Measurements from ENCODE around the gene GPATCH1.
"Not testable (repeated sequence)": the region's sequence is repeated elsewhere in the genome, so short reads cannot be mapped to it uniquely, and the experiment has no call there.

The GPATCH1 gene

DNA sequence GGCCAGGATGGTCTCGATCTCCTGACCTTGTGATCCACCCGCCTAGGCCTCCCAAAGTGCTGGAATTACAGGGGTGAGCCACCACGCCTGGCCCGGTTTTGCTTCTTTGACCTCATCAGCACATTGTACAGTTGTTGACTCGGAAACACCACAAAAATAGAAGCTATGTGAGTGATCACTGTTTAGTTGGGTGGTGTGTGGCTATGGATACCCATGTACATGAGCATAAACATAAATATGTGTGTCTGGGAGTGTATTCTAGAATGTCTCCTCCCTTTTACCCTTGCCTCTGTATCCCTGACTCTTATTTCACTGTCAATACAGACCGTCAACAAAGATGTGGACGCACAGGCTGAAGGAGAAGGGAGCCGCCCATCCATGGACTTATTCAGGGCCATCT, 36.5 kb downstream of the GPATCH1 start:
- no peak for DNase-seq

DNA sequence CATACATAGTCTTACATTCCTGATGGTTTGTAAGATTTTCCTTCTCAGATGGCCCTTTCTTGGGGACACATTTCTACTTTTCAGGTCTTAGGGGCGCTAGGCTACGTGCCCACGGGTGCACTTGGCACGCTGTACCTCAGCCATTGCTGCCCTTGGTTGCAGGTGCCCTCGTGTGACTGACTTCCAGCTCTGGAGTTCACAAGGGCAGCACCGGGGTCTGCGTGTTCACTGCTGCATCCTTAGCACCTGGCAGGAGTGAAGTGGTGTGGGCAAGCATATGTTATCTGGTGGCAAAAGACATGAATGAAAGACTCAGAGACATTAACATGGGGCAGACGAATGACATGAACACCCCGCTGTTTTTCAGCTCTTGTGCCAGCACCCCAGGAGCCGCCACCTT, 37.7 kb downstream of the GPATCH1 start:
- DNase-seq = no peak

DNA sequence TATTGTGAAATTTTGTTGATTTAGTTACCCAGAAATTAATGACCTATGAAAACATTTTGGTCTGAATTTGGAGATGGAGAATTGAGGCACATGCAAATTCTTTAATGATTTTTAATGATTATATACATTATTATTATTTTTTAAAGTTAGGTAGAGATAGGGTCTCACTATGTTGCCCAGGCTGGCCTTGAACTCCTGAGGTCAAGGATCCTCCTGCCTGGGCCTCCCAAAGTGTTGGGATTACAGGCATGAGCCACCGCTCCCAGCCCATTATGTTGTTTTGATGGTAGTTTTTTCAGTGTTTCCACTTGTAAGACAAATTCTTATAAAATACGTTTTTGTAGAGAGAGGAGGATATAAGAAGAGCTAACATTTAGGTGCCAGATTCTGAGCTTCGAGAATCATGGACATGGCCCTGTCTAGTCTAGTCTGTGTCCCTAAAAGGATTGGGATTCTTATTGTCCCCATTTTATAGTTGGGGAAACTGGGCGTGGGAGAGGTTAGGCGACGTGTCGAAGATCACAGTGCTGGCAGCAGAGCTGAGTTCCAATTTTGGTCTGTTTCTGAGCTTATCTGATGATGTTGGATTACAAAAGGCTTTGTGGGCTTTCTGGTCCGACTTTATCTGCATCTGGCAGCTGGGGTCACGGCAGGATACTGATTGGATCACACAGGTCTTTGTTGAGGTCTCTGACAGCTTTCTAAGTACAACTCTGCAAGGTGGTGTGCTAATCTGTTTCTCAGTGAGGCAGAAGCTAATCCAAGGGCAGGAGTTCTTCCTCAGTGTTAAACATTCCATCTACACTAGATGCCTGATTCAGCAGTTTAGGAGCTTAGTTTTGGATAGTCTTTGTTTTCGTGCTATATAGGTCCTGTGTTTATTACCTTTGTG, 43.5 kb downstream of the GPATCH1 start:
- DNase-seq = no peak

DNA sequence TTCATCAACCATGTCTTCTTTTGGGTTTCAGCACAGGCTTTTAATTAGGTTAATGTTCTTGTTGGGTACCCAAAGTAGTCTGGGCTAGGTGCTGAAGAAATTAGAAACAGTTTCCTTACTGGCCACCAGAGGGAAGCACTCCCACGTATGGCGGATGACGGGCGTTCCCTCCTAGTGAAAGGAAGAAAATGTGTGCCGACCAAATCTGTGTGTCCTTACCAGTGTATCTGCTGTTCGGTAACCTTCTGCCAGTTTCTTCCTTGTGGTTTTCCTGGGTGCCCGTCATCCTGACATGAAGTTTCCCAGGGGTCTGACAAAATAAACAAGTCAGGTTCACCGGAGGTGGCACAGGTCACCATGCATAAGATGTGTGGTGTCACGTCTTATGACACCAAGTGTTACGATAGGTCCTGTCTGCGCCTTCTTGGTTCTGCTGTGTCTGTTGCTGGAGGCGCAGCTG, 45.0 kb downstream of the GPATCH1 start:
- DNase-seq = peak; percentile 54

DNA sequence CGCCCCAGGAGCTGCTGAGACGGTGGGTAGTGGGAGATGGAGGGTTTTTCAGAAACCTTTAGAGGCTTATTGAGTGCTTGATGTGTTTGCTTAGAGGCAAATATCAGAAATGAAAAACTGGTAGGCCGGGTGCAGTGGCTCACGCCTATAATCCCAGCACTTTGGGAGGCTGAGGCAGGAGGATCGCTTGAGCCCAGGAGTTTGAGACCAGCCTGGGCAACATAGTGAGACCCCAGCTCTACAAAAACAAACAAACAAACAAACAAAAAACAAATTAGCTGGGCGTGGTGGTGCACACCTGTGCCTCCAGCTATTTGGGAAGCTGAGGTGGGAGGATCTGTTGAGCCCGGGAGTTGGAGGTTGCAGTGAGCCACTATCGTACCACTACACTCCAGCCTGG, 45.7 kb downstream of the GPATCH1 start:
- DNase-seq = not testable (repeated sequence)

DNA sequence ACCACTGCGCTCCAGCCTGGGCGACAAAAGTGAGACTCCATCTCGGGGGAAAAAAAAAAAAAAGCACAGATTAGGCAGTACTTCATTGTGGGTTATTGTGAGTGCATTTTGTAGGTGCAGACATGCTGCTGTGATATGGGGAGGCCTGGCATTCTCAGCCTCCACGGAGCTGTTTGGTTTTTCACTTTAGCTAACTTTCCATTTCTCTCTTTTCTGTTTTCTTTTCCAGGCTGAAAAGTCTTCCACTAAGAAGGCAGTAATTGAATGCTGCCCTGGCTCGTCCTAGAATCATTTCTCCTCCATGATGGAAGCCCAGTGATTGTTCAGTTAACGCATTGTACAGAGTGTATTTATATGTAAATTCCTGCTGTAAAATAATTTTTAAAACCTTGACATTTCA, 48.9 kb downstream of the GPATCH1 start:
- DNase-seq = no peak

DNA sequence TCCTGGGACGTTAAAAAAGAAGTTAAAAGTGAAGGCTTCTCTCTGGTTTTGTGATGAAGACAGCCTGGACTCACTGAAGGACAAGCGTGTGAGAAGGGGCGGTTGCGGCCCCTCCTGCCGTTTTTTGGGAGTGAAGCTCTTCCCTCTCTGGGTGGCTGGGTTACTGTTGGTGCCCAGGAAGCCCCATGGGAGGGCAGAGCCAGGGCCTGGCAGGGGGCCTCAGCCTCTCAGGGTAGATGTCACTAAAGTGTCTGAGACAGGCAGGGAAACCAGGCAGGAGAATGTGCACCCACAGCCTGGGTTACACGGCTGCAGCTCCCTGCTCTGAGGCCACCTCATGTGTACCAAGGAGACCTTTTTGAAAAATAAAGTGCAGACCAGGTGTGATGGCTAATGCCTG, 49.5 kb downstream of the GPATCH1 start:
- no peak for DNase-seq

DNA sequence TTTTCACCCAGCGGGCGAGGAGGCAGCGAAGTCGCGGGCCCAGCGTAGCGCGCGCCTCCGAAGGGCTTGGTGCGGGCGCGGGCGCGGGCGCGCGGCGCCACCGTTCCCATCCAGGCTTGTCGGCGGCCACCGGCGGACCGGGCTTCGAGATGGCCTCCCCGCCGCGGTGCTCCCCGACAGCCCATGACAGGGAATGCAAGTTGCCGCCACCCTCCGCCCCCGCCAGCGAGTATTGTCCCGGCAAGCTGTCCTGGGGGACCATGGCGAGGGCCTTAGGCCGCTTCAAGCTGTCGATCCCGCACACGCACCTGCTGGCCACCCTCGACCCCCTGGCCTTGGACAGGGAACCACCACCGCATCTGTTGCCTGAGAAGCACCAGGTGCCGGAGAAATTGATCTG, 51.0 kb downstream of the GPATCH1 start, which contains the start of gene WDR88:
Gene WDR88 (plus strand): TSS at position 94 of the 400 bp plus-strand sequence. CDS start 56 bp downstream, at position 150.
- DNase-seq = no peak

DNA sequence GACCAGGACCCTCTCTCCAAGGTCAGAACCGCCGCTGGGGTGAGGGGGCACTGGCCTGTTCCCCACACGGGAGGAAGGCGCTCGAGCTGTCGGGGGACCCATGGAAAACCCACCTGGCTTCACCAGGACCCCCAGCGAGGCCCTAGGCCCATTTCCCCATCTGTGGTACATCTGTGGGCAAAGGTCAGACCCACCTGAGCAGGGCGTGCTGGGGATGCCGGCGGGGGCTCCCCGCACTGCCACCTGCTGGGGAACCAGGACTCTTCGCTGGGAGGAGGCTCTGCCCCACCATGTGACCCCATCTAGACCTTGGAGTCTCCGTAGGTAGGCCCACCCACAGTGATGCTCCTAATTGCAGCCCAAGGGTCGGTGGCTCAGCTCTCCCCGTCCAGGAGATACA, 51.4 kb downstream of the GPATCH1 start:
- DNase-seq = no peak

DNA sequence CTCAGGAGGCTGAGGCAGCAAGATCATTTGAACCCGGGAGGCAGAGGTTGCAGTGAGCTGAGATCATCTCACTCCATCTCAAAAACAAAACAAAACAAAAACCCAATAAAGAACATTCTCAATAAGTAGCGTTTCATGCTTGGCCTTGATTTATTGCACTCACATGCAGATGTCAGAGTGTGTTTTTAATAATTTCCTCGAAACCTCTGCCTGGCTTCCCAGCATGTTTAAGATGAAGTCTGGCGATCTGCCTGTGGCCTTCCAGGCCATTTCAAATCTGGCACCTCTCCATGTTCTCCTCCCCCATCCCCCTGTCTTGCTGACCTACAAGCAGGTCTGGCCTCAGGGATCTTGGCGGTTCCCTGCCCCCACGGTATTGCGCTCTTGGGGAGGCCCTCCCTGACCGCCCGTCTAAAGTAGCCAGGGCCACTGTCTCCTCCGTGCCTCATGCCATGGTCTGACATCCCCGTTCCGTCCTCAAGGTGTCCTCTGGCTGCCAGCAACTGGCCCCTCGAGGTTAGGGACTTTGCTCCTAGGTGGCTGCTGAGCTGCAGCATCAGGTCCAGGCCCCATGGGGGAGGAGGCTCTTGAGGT, 52.6 kb downstream of the GPATCH1 start:
- DNase-seq = no peak

DNA sequence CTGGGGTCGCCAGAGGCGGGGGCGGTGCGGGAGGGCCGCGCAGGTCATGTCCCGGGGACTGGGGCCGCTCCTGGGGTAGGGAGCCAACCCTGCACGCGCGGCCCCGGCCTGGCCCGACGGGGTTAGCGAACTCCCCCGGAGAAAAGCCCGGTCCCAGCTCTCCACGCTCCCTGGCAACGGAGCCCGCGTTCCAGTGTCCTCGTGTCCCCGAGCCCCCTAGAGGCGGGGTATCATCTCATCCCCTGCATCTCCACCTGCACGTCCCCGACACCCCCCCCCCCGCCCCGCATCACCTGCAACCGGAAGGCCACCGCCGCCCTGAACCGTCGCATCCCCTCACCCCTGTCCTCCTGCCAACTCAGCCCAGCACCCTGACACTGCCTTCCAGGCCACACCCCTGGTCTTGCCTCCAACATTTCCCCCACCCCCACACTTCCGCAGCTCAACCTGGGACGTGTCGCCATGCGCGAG, 53.6 kb downstream of the GPATCH1 start:
- no peak for DNase-seq

DNA sequence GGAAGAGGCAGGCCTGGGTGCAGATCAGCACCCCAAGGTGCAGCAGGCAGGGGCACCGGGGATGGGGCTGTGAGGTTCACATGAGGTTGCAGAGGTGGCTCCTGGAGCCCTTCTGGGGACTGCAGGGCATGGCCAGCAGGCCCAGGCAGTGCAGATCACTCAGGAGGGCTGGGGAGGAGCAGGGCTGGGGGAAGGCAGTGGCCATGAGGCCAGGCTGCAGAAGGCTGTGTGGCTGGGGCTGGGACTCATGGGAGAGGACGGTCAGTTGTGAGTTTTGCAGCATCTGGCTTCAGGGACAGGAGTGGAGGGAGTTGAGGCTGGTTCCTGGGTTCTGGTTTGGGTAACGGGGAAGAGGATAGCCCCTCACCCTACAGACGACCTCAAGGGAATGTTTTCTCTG, 58.2 kb downstream of the GPATCH1 start:
- DNase-seq = no peak

DNA sequence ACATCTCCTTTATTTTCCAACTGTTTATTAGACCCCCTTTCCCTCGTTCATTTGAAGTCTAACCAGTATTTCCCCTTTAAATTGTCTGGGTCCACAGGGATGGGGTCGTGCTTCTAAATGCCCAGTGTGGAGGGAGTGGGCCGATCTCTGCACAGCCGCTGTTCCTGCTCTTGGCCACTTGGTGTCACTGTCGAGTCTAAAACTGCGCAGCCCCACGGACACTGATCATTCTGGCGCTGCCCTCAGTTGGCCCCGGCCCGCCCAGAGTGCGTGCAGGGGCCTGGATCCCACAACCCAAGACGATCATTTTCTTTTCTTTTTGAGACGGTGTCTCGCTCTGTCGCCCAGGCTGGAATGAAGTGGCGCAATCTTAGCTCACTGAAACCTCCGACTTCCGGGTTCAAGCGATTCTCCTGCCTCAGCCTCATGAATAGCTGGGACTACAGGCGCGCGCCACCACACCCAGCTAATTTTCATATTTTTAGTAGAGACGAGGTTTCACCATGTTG, 63.0 kb downstream of the GPATCH1 start:
- peak; percentile 72 for DNase-seq

DNA sequence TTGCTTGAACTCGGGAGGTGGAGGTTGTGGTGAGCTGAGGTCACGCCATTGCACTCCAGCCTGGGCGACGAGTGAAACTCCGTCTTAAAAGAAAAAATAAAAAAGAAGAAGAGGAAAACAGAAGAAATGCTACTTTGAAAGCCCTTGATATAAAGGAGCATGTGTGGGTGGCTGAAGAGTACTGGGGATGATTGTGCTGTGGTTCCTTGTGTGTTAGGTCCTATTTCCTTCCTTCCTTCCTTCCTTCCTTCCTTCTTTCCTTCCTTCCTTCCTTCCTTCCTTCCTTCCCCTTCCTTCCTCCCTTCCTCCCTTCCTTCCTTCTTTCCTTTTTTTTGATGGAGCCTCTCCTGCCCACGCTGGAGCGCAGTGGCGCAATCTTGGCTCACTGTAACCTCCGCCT, 65.2 kb downstream of the GPATCH1 start:
- no peak for DNase-seq

DNA sequence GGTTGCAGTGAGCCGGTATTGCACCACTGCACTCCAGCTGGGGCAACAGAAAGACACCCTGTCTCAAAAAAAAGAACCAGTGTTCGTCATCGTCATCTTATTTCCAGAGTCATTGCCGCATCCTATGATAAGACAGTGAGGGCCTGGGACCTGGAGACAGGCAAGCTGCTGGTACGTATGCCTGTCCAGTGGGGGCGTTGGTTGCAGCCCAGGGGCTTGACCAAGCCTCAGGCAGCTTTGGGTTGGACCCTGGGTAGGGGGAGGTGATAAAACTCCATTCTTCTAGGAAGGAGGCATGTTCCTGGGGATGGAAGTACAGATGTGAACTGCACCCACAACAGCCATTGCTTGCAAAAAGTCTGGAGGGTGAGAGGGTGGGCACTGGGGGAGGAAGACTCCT, 66.6 kb downstream of the GPATCH1 start:
- DNase-seq = no peak

DNA sequence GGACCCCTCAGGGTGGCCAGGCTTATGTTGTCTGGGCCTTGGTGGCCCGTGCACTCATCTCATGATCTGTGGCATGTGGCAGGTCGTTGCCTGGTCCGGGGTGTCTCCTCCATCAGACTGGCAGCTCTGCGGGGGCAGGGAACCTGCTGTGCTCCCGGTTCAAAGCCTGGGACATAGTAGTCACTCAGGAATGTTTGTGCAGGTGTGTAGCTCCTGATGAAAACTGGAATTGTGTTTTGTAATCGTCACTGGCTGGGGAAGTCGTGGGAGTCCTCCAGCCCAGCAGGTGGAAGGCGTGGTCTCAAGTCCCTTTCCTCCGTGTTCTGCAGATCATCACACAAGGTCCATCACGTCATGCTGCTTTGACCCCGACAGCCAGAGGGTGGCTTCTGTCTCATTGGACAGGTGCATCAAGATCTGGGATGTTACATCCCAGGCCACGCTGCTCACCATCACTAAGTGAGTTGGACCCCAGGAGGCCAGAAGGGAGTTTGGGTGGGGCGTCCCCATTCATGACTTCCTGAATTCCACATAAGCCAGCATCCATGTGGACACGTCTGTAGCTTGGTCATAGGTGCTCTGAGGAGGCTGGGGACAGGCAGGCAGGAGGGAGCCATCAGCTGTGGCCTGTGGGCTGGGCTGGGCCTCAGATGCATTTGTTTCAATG, 70.0 kb downstream of the GPATCH1 start:
- no peak for DNase-seq

DNA sequence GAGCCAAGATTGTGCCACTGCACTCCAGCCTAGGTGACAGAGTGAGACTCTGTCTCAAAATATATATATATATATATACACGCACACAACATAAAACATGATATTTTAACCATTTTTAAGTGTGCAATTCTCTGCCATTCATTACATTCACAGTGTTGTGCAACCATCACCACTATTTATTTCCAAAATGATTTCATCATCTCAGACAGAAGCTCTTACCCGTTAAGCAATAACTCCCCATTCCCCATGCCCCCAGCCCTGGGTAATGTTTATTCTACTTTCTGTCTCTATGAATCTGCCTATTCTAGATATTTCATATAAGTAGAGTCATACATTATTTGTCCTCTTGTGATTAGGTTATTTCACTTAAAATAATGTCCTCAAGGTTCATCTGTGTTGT, 71.2 kb downstream of the GPATCH1 start:
- DNase-seq = no peak

DNA sequence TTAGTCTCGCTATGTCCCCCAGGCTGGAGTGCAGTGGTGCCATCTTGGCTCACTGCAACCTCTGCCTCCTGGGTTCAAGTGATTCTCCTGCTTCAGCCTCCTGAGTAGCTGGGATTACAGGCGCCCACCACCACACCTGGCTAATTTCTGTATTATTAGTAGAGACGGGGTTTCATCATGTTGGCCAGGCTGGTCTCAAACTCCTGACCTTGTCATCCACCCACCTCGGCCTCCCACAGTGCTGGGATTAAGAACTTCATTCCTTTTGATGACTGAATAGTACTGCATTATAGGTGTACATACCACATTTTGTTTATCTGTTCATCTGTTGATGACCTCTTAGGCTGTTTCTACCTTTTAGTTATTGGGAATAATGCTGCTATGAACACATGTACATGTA, 71.6 kb downstream of the GPATCH1 start:
- not testable (repeated sequence) for DNase-seq

DNA sequence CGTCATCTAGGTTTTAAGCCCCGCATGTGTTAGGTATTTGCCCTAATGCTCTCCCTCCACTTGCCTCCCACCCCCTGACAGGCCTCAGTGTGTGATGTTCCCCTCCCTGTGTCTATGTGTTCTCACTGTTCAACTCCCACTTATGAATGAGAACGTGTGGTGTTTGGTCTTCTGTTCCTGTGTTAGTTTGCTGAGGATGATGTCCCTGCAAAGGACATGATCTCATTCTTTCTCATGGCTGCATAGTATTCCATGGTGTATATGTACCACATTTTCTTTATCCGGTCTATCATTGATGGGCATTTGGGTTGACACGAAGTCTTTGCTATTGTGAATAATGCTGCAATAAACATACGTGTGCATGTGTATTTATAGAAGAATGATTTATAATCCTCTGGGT, 73.3 kb downstream of the GPATCH1 start:
- DNase-seq = not testable (repeated sequence)

DNA sequence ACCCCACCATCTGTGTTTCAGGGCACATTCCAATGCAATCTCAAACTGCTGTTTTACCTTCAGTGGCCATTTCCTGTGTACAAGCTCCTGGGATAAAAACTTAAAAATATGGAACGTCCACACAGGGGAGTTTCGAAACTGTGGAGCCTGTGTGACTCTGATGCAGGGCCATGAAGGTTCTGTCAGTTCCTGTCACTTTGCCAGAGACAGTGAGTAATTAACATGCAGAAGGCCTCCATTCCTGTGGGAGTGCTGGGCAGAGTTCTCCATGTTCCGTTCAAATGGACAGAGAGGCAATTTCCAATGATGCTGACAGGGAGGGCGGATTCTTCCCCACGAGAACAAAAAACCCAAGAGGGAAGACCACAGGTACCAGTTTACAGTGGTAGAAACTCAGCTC, 75.4 kb downstream of the GPATCH1 start:
- DNase-seq = no peak

DNA sequence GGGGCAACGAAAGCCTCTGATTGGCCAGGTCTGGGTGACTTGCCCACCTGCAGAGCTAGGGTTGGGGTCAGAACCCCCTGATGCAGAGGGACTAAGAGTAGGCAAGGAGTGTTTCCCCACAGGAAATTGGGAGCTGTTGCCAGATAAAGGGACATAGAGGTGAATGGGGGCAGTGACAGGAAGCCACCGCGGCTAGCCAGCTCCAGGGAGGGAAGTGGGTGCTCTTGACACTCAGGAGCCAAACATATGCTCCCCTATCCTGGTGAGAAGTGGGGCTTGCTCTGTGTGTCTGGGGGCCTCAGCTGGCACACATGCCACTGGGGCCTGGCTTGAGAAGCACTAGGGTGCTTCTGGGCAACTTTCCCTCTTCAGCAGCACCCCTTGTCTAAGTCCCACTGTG, 76.9 kb downstream of the GPATCH1 start:
- DNase-seq = no peak

DNA sequence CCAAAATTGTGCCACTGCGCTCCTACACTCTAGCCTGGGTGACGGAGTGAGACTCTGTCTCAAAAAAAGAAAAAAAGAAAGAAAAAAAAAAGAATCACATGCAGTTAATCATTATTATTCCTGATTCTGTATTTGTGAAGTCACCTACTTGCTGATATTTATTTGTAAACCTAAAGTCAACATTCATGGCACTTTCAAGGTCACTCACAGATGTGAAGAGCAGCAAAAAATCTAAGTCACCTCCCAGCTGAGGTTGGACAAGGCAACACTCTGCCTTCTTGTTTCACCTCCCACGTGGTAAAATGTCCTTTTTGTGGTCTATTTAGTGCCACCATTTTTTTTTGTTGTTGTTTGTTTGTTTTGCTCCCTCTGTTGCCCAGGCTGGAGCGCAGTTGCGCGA, 77.4 kb downstream of the GPATCH1 start:
- DNase-seq = no peak

DNA sequence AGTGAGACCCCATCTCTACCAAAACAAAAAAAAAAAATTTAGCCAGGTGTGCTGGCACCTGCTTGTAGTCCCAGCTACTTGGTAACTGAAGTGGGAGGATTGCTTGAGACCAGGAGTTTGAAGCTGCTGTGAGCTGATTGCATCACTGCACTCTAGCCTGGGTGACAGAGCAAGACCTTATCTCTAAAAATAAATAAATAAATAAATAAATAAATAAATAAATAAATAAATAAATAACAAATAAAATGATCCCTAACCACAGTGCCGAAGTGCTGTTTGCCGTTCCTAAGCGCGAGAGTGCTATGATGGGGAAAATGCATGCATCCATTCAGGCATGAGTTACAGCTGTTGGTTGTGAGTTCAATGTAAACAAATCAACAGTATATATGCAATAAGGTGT, 78.2 kb downstream of the GPATCH1 start:
- DNase-seq = no peak

All from femur (tissue), 1 donor.